Mesothelial cell of epicardium (in vitro differentiated cells): ENCODE measurements around the gene TLE1. TPM values are rescaled to one million over a fixed set of nuclear protein-coding genes. Genes with fewer than 3 reads are reported as not detected.
A peak's percentile ranks its signal among the peaks of the same experiment; 100 is the strongest.
"Not testable (repeated sequence)": the region's sequence is repeated elsewhere in the genome, so short reads cannot be mapped to it uniquely, and the experiment has no call there.

Experiments used
- DNase-seq, 2 experiments: peaks; one replicate each; pipeline ENCODE4 v3.0.0; 2021; ENCODE audit warnings: low spot score in 2 of 2; ENCODE audit not compliant: unreplicated experiment in 2 of 2
- H3K27ac Mint-ChIP-seq: 2 replicates; pipeline ENCODE4 v1.8.0; 2021; ENCODE audit warnings: mixed read lengths
- H3K27me3 Mint-ChIP-seq: 2 replicates; pipeline ENCODE4 v1.8.0; 2021; ENCODE audit warnings: low read depth, mixed read lengths
- H3K36me3 Mint-ChIP-seq: 2 replicates; pipeline ENCODE4 v1.8.0; 2021; ENCODE audit warnings: mixed read lengths
- H3K4me1 Mint-ChIP-seq: 2 replicates; pipeline ENCODE4 v1.8.0; 2021; ENCODE audit warnings: mixed read lengths
- H3K4me3 Mint-ChIP-seq: 2 replicates; pipeline ENCODE4 v1.8.0; 2021; ENCODE audit warnings: mild to moderate bottlenecking, moderate library complexity, mixed read lengths
- H3K9me3 Mint-ChIP-seq: 2 replicates; pipeline ENCODE4 v1.8.0; 2021; ENCODE audit warnings: mixed read lengths
- CTCF ChIP-seq: fragments of 200-600 bp; sonication (generic); IDR thresholded peaks from one replicate; pipeline ENCODE4 v1.5.0; 2021; ENCODE audit warnings: antibody characterized with exemption; ENCODE audit not compliant: unreplicated experiment
- total RNA-seq: library from RNA; stranded (reverse); gene quantifications from 3 replicates; pipeline ENCODE4 v1.2.1, GENCODE V29; 2021

TLE1 gene
- total RNA-seq, result 88.7 to 97.9 TPM (median 90.7 TPM) in 3 replicates

- no peak for TF ChIP-seq CTCF
- Mint-ChIP-seq H3K9me3 (no peaks in the 10 kb centered on the region), H3K4me1 (peaks cover 33% of the 10 kb centered on the region), H3K27ac (peak within 1 kb of the TSS; percentile 99), H3K4me3 (peak within 1 kb of the TSS; percentile 97), H3K27me3 (no peaks in the 10 kb centered on the region), H3K36me3 (no peaks in the 10 kb centered on the region)
- DNase-seq, result peak; percentile 99
These were observed at the start of gene TLE1 for GRCh38 chr9:81689343-81690175. TSS of gene TLE1 (minus strand) at chr9:81689547. CDS start at chr9:81688240, 1,307 bp downstream.

- TF ChIP-seq CTCF, result no peak
- Mint-ChIP-seq H3K36me3 (no peaks in the 10 kb centered on the region), H3K27me3 (no peaks in the 10 kb centered on the region), H3K27ac (no peak overlapping the region), H3K4me1 (no peaks in the 10 kb centered on the region), H3K9me3 (peaks cover 19% of the 10 kb centered on the region), H3K4me3 (no peak overlapping the region)
- no peak for DNase-seq
These were observed 48.6 kb upstream of the TLE1 start for GRCh38 chr9:81737871-81738507.

- H3K36me3 Mint-ChIP-seq, H3K27ac Mint-ChIP-seq, H3K27me3 Mint-ChIP-seq, DNase-seq, H3K9me3 Mint-ChIP-seq, H3K4me1 Mint-ChIP-seq, H3K4me3 Mint-ChIP-seq: not testable (repeated sequence)
These were observed 41.2 kb upstream of the TLE1 start for GRCh38 chr9:81730498-81730897.

- Mint-ChIP-seq H3K4me3 (no peak overlapping the region), H3K4me1 (peaks cover 5% of the 10 kb centered on the region), H3K36me3 (no peaks in the 10 kb centered on the region), H3K9me3 (no peaks in the 10 kb centered on the region), H3K27me3 (no peaks in the 10 kb centered on the region), H3K27ac (no peak overlapping the region)
- no peak for DNase-seq
- TF ChIP-seq CTCF, result no peak
These were observed 39.8 kb upstream of the TLE1 start for GRCh38 chr9:81729135-81729534.

- Mint-ChIP-seq H3K4me3 (no peak overlapping the region), H3K27me3 (no peaks in the 10 kb centered on the region), H3K9me3 (peaks cover 1% of the 10 kb centered on the region), H3K4me1 (peaks cover 17% of the 10 kb centered on the region), H3K36me3 (no peaks in the 10 kb centered on the region), H3K27ac (peak overlapping the region; percentile 87)
- TF ChIP-seq CTCF, result no peak
- no peak for DNase-seq
These were observed 35.0 kb upstream of the TLE1 start for GRCh38 chr9:81724242-81724889.

GRCh38 chr9:81722277-81722676 lies 32.9 kb upstream of the TLE1 start:
- H3K27me3 Mint-ChIP-seq, result no peaks in the 10 kb centered on the region
- H3K27ac Mint-ChIP-seq, result no peak overlapping the region
- no peak for TF ChIP-seq CTCF
- peaks cover 3% of the 10 kb centered on the region for H3K9me3 Mint-ChIP-seq
- H3K36me3 Mint-ChIP-seq, result no peaks in the 10 kb centered on the region
- DNase-seq, result no peak
- H3K4me1 Mint-ChIP-seq, result peaks cover 27% of the 10 kb centered on the region
- H3K4me3 Mint-ChIP-seq, result no peak overlapping the region
